Ramos (cell line): Measurements from ENCODE around the gene PSME3.
"Not testable (repeated sequence)": the region's sequence is repeated elsewhere in the genome, so short reads cannot be mapped to it uniquely, and the experiment has no call there.

Source experiments
- in situ Hi-C: fragments of 300-500 bp; cut with MboI; formaldehyde crosslinking; loops from one replicate; pipeline ENCODE4 v1.14.3; 2022; ENCODE audit warnings: low sequenced_read_pairs; ENCODE audit not compliant: unreplicated experiment

PSME3 gene

GRCh38 chr17:42872251-42872965 lies 39.2 kb downstream of the PSME3 start:
- in situ Hi-C loops, result no loop called here

- in situ Hi-C loops, result no loop called here
Measured at GRCh38 chr17:42873315-42873714, 40.1 kb downstream of the PSME3 start.

- in situ Hi-C loops, result not testable (repeated sequence)
Measured at GRCh38 chr17:42873932-42874695, 40.9 kb downstream of the PSME3 start.

DNA sequence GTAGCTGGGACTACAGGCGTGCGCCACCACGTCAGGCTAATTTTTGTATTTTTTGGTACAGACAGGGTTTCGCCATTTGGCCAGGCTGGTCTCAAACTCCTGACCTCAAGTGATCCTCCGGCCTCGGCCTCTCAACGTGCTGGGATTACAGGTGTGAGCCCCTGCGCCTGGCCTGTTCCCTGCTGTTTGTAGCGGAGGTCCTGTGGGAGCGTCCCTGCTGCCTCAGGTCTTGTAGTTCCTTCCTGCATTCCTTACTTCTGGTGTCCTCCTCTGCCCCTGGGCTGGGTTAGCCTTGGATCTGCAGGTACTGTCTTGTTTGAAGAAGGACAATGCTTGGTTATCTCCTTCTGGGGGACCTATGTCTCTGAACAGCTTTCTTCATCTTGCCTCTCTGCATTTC lies 43.8 kb downstream of the PSME3 start:
- in situ Hi-C loops, result no loop called here

DNA sequence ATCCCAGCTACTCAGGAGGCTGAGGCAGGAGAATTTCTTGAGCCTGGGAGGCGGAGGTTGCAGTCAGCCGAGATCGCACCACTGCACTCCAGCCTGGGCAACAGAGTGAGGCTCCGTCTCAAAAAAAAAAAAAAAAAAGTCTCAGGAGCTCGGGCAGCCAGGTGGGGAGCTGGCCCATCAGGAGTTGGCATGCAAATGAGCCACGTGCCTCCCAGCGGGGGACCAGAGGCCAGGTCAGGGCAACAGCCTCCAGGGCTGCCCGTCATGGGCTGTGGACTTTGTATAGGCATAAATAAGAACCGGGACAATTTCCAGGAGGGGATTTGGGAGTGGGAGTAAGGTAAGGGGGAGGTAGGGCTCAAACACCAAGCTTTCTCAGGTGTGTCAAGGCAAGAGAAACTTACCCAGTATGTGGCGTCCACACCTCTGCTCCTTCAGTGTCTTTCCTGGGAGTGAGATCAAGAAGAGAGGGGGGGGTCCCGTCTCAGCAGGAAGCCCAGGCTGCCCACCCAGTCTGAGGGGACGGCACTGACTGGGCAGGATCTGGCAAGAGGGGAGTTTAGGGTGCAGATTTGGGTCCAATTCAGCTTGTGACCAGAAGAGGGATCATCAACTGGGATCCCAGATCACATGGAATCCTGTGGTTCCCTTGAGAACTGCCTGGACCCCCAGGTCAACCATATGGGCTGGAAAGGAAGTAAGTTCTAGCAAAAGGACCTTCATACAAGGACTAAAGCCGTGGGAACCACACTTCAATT lies 45.1 kb downstream of the PSME3 start:
- in situ Hi-C loops, result no loop called here

DNA sequence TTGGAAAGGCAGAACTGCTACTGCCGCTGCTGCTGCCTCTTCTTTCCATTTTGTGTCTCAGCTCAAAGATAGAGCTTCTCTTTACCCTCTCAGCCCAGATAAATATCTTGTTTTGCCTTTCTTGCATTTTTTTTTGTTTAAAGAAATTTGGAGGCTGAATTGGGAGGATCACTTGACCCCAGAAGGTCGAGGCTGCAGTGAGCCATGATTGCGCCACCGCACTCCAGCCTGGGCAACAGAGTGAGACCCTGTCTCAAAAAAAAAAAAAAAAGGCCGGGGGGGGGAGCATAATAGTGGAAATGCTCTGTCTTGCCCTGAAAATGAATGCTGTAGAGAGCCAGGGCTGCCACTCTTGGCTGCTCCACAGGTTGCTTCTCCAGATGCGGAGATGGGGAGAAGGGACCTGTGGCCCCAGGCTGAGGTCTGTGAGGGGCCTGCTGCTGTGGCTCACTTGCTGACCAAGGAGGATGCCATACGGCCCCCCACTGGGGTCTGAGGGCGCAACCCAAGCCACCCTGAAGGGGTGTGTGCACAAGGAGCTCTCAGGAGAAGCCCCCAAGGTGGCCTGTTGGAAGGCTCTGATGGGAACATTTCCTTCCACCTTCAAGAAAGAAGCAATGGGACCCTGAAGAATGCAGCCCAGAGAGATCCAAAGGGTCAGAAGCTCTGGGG lies 45.9 kb downstream of the PSME3 start:
- in situ Hi-C loops, result no loop called here

DNA sequence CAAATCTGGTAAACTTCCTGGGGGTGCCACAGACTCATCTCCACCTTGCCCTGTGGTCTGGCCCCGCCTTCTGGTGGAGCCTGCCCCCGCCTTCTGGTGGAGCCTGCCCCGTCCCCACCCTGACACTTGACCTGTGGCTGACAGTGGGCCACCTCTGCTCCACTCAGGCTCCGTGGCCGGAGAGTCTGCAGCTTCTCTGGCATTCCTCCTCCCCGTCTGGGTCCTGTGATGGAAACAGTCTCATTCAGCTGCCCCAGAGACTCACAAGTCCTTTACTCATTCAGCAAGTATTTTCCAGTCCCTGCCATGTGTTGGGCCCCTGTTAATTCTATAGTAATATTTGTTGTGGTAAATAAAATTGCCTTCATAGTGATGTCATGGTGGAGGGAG lies 46.4 kb downstream of the PSME3 start:
- in situ Hi-C loops, result no loop called here

GRCh38 chr17:42880776-42881310 lies 47.6 kb downstream of the PSME3 start:
- in situ Hi-C loops, result no loop called here

DNA sequence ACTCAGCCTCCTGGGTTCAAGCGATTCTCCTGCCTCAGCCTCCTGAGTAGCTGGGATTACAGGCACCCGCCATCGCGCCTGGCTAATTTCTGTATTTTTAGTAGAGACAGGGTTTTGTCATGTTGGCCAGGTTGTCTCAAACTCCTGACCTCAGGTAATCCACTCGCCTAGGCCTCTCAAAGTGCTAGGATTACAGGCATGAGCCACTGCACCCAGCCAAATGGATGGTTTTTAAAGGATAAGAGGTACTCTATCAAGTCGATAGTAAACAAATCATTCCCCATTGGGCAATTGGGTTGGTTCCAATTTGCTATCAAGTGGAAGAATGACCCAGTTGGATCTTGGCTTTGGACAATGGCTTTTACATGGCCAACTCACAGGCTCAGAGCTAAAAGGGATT lies 48.5 kb downstream of the PSME3 start:
- in situ Hi-C loops, result not testable (repeated sequence)

DNA sequence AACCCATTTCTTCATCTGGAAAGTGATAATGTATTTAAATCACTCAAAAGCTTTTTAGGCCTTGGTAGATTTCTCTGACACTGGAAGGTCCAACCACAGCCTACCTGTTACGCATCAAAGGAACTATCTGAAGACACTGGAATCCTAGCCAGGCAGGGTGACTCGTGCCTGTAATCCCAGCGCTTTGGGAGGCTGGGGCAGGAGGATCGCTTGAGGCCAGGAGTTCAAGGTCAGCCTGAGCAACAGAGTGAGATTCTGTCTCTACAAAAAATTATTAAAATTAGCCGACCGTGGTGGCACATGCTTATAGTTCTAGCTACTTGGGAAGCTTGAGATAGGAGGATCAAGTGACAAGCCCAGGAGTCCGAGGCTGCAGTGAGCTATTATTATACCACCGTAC lies 49.0 kb downstream of the PSME3 start:
- in situ Hi-C loops, result no loop called here

- in situ Hi-C loops, result no loop called here
Measured at GRCh38 chr17:42883802-42884558, 50.8 kb downstream of the PSME3 start.

- in situ Hi-C loops, result not testable (repeated sequence)
Measured at GRCh38 chr17:42885806-42886205, 52.6 kb downstream of the PSME3 start.

GRCh38 chr17:42886283-42887176 lies 53.3 kb downstream of the PSME3 start:
- in situ Hi-C loops, result no loop called here

DNA sequence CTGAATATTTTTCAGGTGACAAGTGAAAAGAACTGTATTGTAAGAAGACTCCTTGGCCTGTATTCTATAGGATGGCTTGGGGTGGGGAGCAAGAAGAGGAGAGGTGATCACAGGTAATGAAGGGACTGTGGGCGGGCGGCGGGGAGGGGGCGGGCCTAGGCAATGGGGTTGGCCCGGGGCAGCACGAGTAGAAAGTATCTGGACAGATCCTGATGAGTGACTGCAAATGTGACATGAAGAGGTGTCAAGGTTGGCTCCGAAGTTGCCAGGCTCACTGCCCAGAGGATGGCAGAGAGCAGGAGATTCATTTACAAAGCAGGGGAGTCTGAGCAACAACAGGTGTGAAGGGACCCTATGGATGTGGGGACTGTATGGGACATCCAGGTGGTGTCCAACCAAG lies 56.6 kb downstream of the PSME3 start:
- in situ Hi-C loops, result loop anchor here (10.0 kb wide), 1 partner anchor 65 kb away; no protein-coding TSS in a partner anchor

GRCh38 chr17:42891539-42892152 lies 58.4 kb downstream of the PSME3 start:
- in situ Hi-C loops, result loop anchor here (10.0 kb wide), 1 partner anchor 63 kb away; no protein-coding TSS in a partner anchor

DNA sequence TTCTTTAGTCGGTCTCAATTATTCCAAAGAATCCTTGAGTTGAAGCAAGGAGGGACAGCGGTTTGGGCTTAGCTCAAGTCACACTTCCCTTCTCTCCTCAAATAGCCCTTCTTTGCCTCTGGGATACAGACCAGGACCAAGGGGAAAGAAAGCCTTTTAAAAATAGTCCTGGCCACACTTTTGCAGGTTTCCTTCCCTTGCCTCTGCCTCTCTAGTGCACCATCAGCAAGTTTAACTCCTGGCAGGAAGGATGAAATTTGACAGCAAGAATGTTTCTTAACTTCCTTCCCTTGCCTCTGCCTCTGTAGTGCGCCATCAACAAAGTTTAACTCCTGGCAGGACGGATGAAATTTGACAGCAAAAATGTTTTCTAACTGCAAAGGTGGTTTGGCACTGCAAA lies 60.2 kb downstream of the PSME3 start:
- in situ Hi-C loops, result loop anchor here (10.0 kb wide), 1 partner anchor 61 kb away; no protein-coding TSS in a partner anchor
